Suppressor macrophage treated with lipopolysaccharide for 1 hour (primary cell): ENCODE results near the gene CHID1.

Source experiments
- DNase-seq, 3 donors: peaks; one replicate each; pipeline ENCODE4 v3.0.0-alpha.2; 2020 to 2022

Gene CHID1

DNA sequence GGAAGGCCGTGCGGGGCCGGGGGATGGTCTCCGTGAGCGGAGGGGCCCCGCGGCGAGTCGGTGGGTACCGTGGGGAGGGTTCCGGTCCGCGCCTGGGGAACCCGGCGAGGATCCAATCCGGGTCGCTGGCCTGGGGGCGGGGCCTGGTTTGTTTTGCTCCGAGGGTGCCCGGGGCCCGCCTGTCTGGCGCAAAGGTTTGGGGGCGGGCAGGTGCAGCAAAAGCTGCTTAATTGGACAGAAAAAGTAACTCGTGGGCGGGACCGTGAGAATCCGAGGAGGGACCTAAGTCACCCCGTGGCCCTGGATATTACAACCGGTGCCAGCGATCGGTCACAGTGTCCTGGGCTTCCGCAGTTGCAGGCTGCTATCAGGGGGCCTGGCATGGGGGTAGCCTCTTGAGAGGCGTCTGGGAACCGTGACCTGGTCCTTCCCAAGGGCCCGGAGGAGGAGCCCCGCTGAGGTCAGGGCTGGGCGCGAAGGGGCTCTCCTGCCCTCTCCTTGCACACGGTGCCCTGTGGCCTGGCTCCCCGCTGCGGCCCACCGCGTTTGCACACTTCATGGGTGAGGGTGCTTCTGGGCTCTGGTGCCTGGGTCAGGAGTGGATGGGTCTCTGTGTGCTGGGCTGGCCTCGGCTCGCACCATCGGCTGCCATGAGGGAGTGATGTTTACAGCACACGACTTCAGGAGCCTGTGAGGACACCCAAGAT is 90.5 kb downstream of the CHID1 start:
- peak; percentile 64 to 84 (median 68) for DNase-seq

DNA sequence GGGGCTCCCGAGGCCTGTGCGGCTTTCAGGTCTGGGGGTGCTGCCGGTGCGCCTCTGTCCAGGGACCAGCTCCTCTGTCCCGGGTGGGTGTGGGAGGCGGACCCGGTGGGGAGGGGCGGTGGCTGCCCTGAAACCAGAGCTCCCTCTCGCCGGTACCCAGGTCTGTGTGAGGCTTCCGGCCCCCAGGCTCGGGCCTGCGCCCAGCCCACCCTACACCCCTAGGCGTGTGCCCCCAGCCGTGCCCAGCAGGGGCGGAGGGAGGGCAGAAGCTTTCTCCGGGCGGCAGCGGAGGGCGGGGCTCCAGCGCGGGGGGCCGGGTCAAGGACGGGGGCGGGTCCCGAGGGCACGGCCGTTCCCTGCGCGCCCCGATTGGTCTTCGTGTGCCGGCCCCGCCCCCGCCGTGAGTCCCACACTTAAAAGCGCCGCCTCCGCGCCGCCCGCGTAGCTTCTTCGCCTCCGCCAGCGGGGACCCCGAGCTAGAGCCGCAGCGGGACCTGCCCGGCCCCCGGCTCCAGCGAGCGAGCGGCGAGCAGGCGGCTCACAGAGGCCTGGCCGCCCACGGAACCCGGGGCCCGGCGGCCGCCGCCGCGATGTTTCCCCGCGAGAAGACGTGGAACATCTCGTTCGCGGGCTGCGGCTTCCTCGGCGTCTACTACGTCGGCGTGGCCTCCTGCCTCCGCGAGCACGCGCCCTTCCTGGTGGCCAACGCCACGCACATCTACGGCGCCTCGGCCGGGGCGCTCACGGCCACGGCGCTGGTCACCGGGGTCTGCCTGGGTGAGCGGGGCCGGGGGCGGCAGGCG is 91.3 kb downstream of the CHID1 start:
- peak; percentile 92 to 99 (median 97) for DNase-seq

DNA sequence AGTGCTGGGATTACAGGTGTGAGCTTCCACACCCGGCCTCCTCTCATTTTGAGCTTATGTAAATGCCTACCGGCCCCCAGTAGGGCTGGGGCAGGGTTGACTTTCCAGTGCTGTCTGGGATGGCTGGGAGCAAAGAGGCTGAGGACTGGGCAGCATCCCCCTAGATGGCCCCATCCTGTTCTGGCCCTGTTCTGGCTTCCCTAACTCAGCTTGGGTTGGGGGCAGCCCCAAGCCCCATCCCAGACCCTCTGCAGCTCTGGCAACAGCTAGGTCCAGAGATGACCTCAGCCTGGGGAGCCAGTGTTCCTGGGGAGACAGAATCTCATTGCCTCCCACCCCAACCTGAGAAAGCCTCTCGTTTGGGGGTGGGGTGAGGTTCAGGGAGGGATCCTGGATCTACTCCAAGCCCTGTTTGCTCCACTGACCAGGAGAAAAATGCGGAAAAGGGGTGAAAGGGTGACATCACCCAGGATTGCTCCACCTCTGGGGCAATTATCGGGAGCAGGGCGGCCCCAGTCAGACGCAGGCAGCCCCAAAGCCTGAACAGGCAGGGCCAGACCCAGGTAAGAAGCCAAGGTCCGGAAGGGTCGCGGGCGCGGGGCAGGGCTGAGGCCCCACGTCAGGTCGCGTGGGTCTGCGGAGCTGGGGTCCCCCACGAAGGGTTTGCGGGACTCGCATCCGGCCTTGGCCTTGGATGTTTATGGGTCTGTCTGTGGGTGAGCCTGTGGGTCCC is 92.0 kb downstream of the CHID1 start, which contains the start of gene PNPLA2:
TSS of gene PNPLA2 (plus strand) at position 519 of the 733 bp plus-strand sequence. CDS start 805 bp downstream, outside the sequence.
- DNase-seq, result peak in 1 of 3 donors; percentile 24
